ENCODE results near the gene MMP3. TPM values are rescaled to one million over a fixed set of nuclear protein-coding genes. Genes with fewer than 3 reads are reported as not detected.

Gene MMP3
- total RNA-seq, 1 donor from 2014 or later, result not detected

DNA sequence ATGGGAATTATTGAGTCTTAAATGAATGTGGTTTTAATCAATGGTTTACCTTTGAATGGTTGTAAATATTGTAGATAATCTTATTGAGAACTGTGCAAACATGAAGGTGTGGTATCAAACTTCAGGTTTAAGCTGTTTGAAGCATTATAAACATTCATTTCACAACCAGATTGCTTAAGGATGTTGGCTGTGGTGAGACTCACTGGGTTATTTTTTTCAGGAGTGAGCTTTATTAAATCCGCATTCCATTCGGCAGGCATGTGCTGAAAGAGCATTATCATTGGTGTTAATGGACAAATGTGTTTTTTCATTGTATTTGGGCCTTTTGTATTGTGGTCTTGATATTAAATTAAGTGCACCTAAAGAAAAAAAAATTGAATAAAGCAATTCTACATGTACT, 9.7 kb downstream of the MMP3 start:
- Mint-ChIP-seq H3K4me3 (ENCODE audit: unreplicated experiment) (no peak overlapping the region), H3K9me3 (ENCODE audit: unreplicated experiment) (no peaks in the 10 kb centered on the region), H3K4me1 (ENCODE audit: low read depth, unreplicated experiment) (peaks cover 23% of the 10 kb centered on the region), H3K27ac (ENCODE audit: unreplicated experiment) (no peak overlapping the region), H3K36me3 (ENCODE audit: low read depth, unreplicated experiment) (no peaks in the 10 kb centered on the region), H3K27me3 (ENCODE audit: low read depth, unreplicated experiment) (no peaks in the 10 kb centered on the region)
- Histone ChIP-seq H3K9ac (ENCODE audit: low read length) (no peak overlapping the region), H3K4me3 (ENCODE audit: insufficient read depth, low read depth, low read length) (no peak overlapping the region), H3K9me3 (ENCODE audit: insufficient read depth, low read depth, low read length) (no peaks in the 10 kb centered on the region), H3K27ac (ENCODE audit: low read depth, low read length) (no peak overlapping the region), H3K79me2 (ENCODE audit: insufficient read depth, low read length) (no peaks in the 10 kb centered on the region), H3K36me3 (ENCODE audit: insufficient read depth, low read length) (no peaks in the 10 kb centered on the region), H3K4me2 (ENCODE audit: low read length) (no peak overlapping the region), H3K4me1 (ENCODE audit: insufficient read depth, low read length) (peaks cover 6% of the 10 kb centered on the region), H3K27me3 (ENCODE audit: insufficient read depth, low read length) (no peaks in the 10 kb centered on the region), H2AFZ (ENCODE audit: low read depth, low read length) (no peak overlapping the region), H4K20me1 (ENCODE audit: insufficient read depth, low read length) (no peaks in the 10 kb centered on the region)
- DNase-seq (ENCODE audit: low read depth) (no peak), FAIRE-seq (no peak)
- TF ChIP-seq EZH2 (IDR thresholded peaks at IDR 0.05; ENCODE audit: insufficient read depth, low read length), result no peak
- TF ChIP-seq, protein P1, sequence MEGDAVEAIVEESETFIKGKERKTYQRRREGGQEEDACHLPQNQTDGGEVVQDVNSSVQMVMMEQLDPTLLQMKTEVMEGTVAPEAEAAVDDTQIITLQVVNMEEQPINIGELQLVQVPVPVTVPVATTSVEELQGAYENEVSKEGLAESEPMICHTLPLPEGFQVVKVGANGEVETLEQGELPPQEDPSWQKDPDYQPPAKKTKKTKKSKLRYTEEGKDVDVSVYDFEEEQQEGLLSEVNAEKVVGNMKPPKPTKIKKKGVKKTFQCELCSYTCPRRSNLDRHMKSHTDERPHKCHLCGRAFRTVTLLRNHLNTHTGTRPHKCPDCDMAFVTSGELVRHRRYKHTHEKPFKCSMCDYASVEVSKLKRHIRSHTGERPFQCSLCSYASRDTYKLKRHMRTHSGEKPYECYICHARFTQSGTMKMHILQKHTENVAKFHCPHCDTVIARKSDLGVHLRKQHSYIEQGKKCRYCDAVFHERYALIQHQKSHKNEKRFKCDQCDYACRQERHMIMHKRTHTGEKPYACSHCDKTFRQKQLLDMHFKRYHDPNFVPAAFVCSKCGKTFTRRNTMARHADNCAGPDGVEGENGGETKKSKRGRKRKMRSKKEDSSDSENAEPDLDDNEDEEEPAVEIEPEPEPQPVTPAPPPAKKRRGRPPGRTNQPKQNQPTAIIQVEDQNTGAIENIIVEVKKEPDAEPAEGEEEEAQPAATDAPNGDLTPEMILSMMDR (IDR thresholded peaks at IDR 0.05; ENCODE audit: insufficient read depth, low read depth, low read length), result no peak

GRCh38 chr11:102832612-102833011, 10.8 kb downstream of the MMP3 start:
- no peaks in the 10 kb centered on the region for H3K36me3 ChIP-seq (ENCODE audit: insufficient read depth, low read length)
- H3K9ac ChIP-seq (ENCODE audit: low read length), result no peak overlapping the region
- Mint-ChIP-seq H3K9me3 (ENCODE audit: unreplicated experiment) (no peaks in the 10 kb centered on the region), H3K27ac (ENCODE audit: unreplicated experiment) (no peak overlapping the region), H3K27me3 (ENCODE audit: low read depth, unreplicated experiment) (no peaks in the 10 kb centered on the region), H3K36me3 (ENCODE audit: low read depth, unreplicated experiment) (no peaks in the 10 kb centered on the region), H3K4me3 (ENCODE audit: unreplicated experiment) (no peak overlapping the region), H3K4me1 (ENCODE audit: low read depth, unreplicated experiment) (peaks cover 23% of the 10 kb centered on the region)
- H3K27me3 ChIP-seq (ENCODE audit: insufficient read depth, low read length), result no peaks in the 10 kb centered on the region
- no peak overlapping the region for H2AFZ ChIP-seq (ENCODE audit: low read depth, low read length)
- peaks cover 6% of the 10 kb centered on the region for H3K4me1 ChIP-seq (ENCODE audit: insufficient read depth, low read length)
- no peak for TF ChIP-seq EZH2 (IDR thresholded peaks at IDR 0.05; ENCODE audit: insufficient read depth, low read length)
- TF ChIP-seq, protein P1 (IDR thresholded peaks at IDR 0.05; ENCODE audit: insufficient read depth, low read depth, low read length), result no peak
- DNase-seq (ENCODE audit: low read depth) (no peak), FAIRE-seq (no peak)
- no peaks in the 10 kb centered on the region for H3K79me2 ChIP-seq (ENCODE audit: insufficient read depth, low read length)
- H3K4me2 ChIP-seq (ENCODE audit: low read length), result no peak overlapping the region
- H3K27ac ChIP-seq (ENCODE audit: low read depth, low read length), result no peak overlapping the region
- H3K4me3 ChIP-seq (ENCODE audit: insufficient read depth, low read depth, low read length), result no peak overlapping the region
- H4K20me1 ChIP-seq (ENCODE audit: insufficient read depth, low read length), result no peaks in the 10 kb centered on the region
- H3K9me3 ChIP-seq (ENCODE audit: insufficient read depth, low read depth, low read length), result no peaks in the 10 kb centered on the region

GRCh38 chr11:102831489-102832440, 11.6 kb downstream of the MMP3 start:
- Histone ChIP-seq H3K4me2 (ENCODE audit: low read length) (peak overlapping the region; percentile 65), H4K20me1 (ENCODE audit: insufficient read depth, low read length) (no peaks in the 10 kb centered on the region), H2AFZ (ENCODE audit: low read depth, low read length) (no peak overlapping the region), H3K4me3 (ENCODE audit: insufficient read depth, low read depth, low read length) (no peak overlapping the region), H3K9ac (ENCODE audit: low read length) (no peak overlapping the region), H3K9me3 (ENCODE audit: insufficient read depth, low read depth, low read length) (no peaks in the 10 kb centered on the region), H3K27me3 (ENCODE audit: insufficient read depth, low read length) (no peaks in the 10 kb centered on the region), H3K79me2 (ENCODE audit: insufficient read depth, low read length) (no peaks in the 10 kb centered on the region), H3K4me1 (ENCODE audit: insufficient read depth, low read length) (peaks cover 6% of the 10 kb centered on the region), H3K27ac (ENCODE audit: low read depth, low read length) (no peak overlapping the region), H3K36me3 (ENCODE audit: insufficient read depth, low read length) (no peaks in the 10 kb centered on the region)
- Mint-ChIP-seq H3K4me3 (ENCODE audit: unreplicated experiment) (no peak overlapping the region), H3K9me3 (ENCODE audit: unreplicated experiment) (peaks cover 2% of the 10 kb centered on the region), H3K4me1 (ENCODE audit: low read depth, unreplicated experiment) (peaks cover 22% of the 10 kb centered on the region), H3K27me3 (ENCODE audit: low read depth, unreplicated experiment) (no peaks in the 10 kb centered on the region), H3K36me3 (ENCODE audit: low read depth, unreplicated experiment) (no peaks in the 10 kb centered on the region), H3K27ac (ENCODE audit: unreplicated experiment) (no peak overlapping the region)
- DNase-seq (ENCODE audit: low read depth) (no peak), FAIRE-seq (no peak)
- no peak for TF ChIP-seq EZH2 (IDR thresholded peaks at IDR 0.05; ENCODE audit: insufficient read depth, low read length)
- TF ChIP-seq, protein P1 (IDR thresholded peaks at IDR 0.05; ENCODE audit: insufficient read depth, low read depth, low read length), result peak; percentile 24
